ENCODE results near the gene PUS7. TPM values are rescaled to one million over a fixed set of nuclear protein-coding genes. Genes with fewer than 3 reads are reported as not detected.
"Not testable (repeated sequence)": the region's sequence is repeated elsewhere in the genome, so short reads cannot be mapped to it uniquely, and the experiment has no call there.

Gene PUS7
- polyA plus RNA-seq, 1 of the 3 experiments (the other 2 are of a cell fraction) = 18.8 TPM

DNA sequence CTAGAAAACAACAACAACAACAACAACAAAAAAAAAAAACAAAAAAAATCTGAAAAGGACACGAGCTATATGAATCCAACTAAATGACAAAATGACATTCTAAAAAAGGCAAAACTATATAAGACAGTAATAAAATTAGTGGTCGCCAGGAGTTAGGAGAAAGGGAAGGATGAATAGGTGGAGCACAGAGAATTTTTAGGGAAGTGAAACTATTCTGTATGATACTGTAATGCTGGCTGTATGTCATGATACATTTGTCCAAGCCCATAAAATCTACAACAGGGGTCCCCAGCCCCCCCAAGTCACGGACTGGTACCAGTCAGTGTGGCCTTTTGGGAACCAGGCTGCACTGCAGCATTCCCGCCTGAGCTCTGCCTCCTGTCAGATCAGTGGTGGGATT, 2.8 kb upstream of the PUS7 start:
- no peak overlapping the region for H3K4me3 ChIP-seq (ENCODE audit: low read depth in 2 of 2, low read length in 1 of 2)
- H3K9ac ChIP-seq = no peak overlapping the region
- no peak overlapping the region for H2AFZ ChIP-seq (ENCODE audit: low read depth)
- ChIA-PET CTCF (no interaction called here), POLR2A (no interaction called here)
- TF ChIP-seq MEF2A (IDR thresholded peaks at IDR 0.05; ENCODE audit: borderline replicate concordance, low read depth) (no peak), NFIC (IDR thresholded peaks at IDR 0.05; ENCODE audit: borderline replicate concordance) (no peak), MXI1 (IDR thresholded peaks at IDR 0.05; ENCODE audit: low read depth, low read length) (no peak), RFX5 (IDR thresholded peaks at IDR 0.05; ENCODE audit: low read length) (no peak), TCF12 (IDR thresholded peaks at IDR 0.05) (no peak), SMC3 (IDR thresholded peaks at IDR 0.05; ENCODE audit: low read depth, low read length) (no peak)
- TF ChIP-seq, protein P1, sequence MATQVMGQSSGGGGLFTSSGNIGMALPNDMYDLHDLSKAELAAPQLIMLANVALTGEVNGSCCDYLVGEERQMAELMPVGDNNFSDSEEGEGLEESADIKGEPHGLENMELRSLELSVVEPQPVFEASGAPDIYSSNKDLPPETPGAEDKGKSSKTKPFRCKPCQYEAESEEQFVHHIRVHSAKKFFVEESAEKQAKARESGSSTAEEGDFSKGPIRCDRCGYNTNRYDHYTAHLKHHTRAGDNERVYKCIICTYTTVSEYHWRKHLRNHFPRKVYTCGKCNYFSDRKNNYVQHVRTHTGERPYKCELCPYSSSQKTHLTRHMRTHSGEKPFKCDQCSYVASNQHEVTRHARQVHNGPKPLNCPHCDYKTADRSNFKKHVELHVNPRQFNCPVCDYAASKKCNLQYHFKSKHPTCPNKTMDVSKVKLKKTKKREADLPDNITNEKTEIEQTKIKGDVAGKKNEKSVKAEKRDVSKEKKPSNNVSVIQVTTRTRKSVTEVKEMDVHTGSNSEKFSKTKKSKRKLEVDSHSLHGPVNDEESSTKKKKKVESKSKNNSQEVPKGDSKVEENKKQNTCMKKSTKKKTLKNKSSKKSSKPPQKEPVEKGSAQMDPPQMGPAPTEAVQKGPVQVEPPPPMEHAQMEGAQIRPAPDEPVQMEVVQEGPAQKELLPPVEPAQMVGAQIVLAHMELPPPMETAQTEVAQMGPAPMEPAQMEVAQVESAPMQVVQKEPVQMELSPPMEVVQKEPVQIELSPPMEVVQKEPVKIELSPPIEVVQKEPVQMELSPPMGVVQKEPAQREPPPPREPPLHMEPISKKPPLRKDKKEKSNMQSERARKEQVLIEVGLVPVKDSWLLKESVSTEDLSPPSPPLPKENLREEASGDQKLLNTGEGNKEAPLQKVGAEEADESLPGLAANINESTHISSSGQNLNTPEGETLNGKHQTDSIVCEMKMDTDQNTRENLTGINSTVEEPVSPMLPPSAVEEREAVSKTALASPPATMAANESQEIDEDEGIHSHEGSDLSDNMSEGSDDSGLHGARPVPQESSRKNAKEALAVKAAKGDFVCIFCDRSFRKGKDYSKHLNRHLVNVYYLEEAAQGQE (IDR thresholded peaks at IDR 0.05; ENCODE audit: low read depth, low read length) = no peak
- TF ChIP-seq, protein P2, sequence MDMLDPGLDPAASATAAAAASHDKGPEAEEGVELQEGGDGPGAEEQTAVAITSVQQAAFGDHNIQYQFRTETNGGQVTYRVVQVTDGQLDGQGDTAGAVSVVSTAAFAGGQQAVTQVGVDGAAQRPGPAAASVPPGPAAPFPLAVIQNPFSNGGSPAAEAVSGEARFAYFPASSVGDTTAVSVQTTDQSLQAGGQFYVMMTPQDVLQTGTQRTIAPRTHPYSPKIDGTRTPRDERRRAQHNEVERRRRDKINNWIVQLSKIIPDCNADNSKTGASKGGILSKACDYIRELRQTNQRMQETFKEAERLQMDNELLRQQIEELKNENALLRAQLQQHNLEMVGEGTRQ (IDR thresholded peaks at IDR 0.05; ENCODE audit: borderline replicate concordance, low read depth, low read length) = no peak
- WGBS (ENCODE audit: low lambda C conversion rate) = 70% methylated on average over 4 of the region's 4 CpGs
- H3K4me2 ChIP-seq = no peak overlapping the region
- H3K27ac ChIP-seq (ENCODE audit: low read depth in 2 of 2, low read length in 1 of 2) = no peak overlapping the region
- no peaks in the 10 kb centered on the region for H3K36me3 ChIP-seq (replicated peaks in 1 of 2; ENCODE audit: control insufficient read depth in 1 of 2, insufficient read depth in 2 of 2, low read length in 1 of 2)
- peaks cover 3 to 5% of the 10 kb centered on the region in 2 experiments; a peak in 1 of 4 replicates for H3K4me1 ChIP-seq (ENCODE audit: control insufficient read depth in 1 of 2, insufficient read depth in 2 of 2, low read depth in 1 of 2, low read length in 1 of 2)
- H3K27me3 ChIP-seq (ENCODE audit: insufficient read depth) = no peaks in the 10 kb centered on the region
- peaks cover 18% of the 10 kb centered on the region for H3K79me2 ChIP-seq (ENCODE audit: insufficient read depth)
- no peak for DNase-seq
- peaks cover 14% of the 10 kb centered on the region for H3F3A ChIP-seq (replicated peaks; ENCODE audit: insufficient read depth)
- no peaks in the 10 kb centered on the region for H3K9me2 ChIP-seq
- no peaks in the 10 kb centered on the region for H4K20me1 ChIP-seq (ENCODE audit: insufficient read depth)
- H3K9me3 ChIP-seq = no peaks in the 10 kb centered on the region

- not testable (repeated sequence) for H3K4me3 ChIP-seq (ENCODE audit: low read depth in 2 of 2, low read length in 1 of 2); H3K9ac ChIP-seq; H3K4me1 ChIP-seq (ENCODE audit: control insufficient read depth in 1 of 2, insufficient read depth in 2 of 2, low read depth in 1 of 2, low read length in 1 of 2); H3K9me3 ChIP-seq; H3K9me2 ChIP-seq; H2AFZ ChIP-seq (ENCODE audit: low read depth); H3K4me2 ChIP-seq; H3K27me3 ChIP-seq (ENCODE audit: insufficient read depth); H4K20me1 ChIP-seq (ENCODE audit: insufficient read depth); H3K36me3 ChIP-seq (replicated peaks in 1 of 2; ENCODE audit: control insufficient read depth in 1 of 2, insufficient read depth in 2 of 2, low read length in 1 of 2); DNase-seq; H3K27ac ChIP-seq (ENCODE audit: low read depth in 2 of 2, low read length in 1 of 2)
- ChIA-PET POLR2A (interaction anchor here (0.8 kb wide), 1 partner anchor 7 kb away, joined by 3 read pairs; the partner anchor contains the start of gene RINT1), CTCF (interaction anchor here (1.8 kb wide), 1 partner anchor 8 kb away, joined by 8 read pairs; the partner anchor contains the start of gene RINT1)
- H3K79me2 ChIP-seq (ENCODE audit: insufficient read depth) = peaks cover 22% of the 10 kb centered on the region
- WGBS (ENCODE audit: low lambda C conversion rate) = 98% methylated on average over 11 of the region's 11 CpGs
- H3F3A ChIP-seq (replicated peaks; ENCODE audit: insufficient read depth) = peaks cover 14% of the 10 kb centered on the region
Observed at GRCh38 chr7:105524423-105524822, 2.4 kb upstream of the PUS7 start.
